Parathyroid adenoma (tissue), 2 donors: ENCODE measurements around the gene ARID3A.

Experiments used
- H2AFZ ChIP-seq: fragments of 300-600 bp; sonication (generic); one replicate; pipeline ENCODE4 v1.7.0; 2017; ENCODE audit warnings: antibody characterized with exemption, mild to moderate bottlenecking
- H3K27ac ChIP-seq: fragments of 300-600 bp; sonication (generic); one replicate; pipeline ENCODE4 v1.7.0; 2017
- H3K27me3 ChIP-seq: fragments of 300-600 bp; sonication (generic); one replicate; pipeline ENCODE4 v1.7.0; 2017; ENCODE audit warnings: low read length; ENCODE audit not compliant: control insufficient read depth, insufficient read depth
- H3K36me3 ChIP-seq: fragments of 300-600 bp; sonication (generic); one replicate; pipeline ENCODE4 v1.7.0; 2017; ENCODE audit warnings: low read length; ENCODE audit not compliant: control insufficient read depth, insufficient read depth
- H3K4me1 ChIP-seq: fragments of 300-600 bp; sonication (generic); one replicate; pipeline ENCODE4 v1.7.0; 2017; ENCODE audit warnings: control low read depth
- H3K4me2 ChIP-seq: fragments of 300-600 bp; sonication (generic); one replicate; pipeline ENCODE4 v1.7.0; 2017; ENCODE audit warnings: low read length
- H3K4me3 ChIP-seq: fragments of 300-600 bp; sonication (generic); one replicate; pipeline ENCODE4 v1.7.0; 2017; ENCODE audit warnings: low read depth, low read length
- H3K79me2 ChIP-seq: fragments of 300-600 bp; sonication (generic); one replicate; pipeline ENCODE4 v1.7.0; 2017; ENCODE audit warnings: control low read depth
- H3K9ac ChIP-seq: fragments of 300-600 bp; sonication (generic); one replicate; pipeline ENCODE4 v1.7.0; 2017; ENCODE audit warnings: mild to moderate bottlenecking
- H3K9me3 ChIP-seq: fragments of 300-600 bp; sonication (generic); one replicate; pipeline ENCODE4 v1.7.0; 2017; ENCODE audit warnings: low read length; ENCODE audit not compliant: control insufficient read depth
- TF ChIP-seq, protein P1 (sequence below): fragments of 300-600 bp; sonication (generic); IDR thresholded peaks from one replicate; pipeline ENCODE4 v1.7.0; 2017; ENCODE audit warnings: antibody characterized with exemption, mild to moderate bottlenecking
- donor health status: primary hyperparathyroidism.

ARID3A gene

DNA sequence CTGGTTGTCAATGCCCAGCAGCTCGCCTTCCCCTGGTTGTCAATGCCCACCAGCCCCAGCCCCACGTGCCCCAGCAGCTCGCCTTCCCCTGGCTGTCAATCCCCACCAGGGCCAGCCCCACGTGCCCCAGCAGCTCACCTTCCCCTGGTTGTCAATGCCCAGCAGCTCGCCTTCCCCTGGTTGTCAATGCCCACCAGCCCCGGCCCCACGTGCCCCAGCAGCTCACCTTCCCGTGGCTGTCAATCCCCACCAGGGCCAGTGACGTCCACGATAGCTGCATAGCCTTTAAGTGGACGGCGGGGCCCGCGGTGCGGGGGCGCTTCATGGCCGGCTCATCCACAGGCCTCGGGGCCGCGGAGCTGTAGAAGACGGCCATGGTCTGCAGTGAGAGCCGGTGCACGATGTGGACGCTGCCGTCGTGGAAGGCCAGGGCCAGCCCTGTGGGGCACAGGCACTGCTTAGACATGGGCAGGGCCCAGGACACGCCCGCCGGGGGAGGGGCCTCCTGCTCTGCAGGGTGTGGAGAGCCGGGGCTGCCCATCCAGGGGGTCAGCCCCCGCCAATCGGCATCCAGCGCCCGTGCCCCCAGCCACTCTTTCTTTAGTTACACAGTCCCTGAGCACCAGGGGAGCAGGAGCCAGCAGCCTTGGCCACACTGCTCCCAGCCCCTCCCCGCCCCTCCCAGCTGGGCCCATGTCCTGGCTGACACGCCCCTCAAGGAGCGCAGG is 46.0 kb upstream of the ARID3A start:
- Histone ChIP-seq H3K27me3 (no peaks in the 10 kb centered on the region), H2AFZ (no peak overlapping the region), H3K36me3 (no peaks in the 10 kb centered on the region), H3K9ac (no peak overlapping the region), H3K27ac (no peak overlapping the region), H3K79me2 (peaks cover 5% of the 10 kb centered on the region), H3K4me2 (no peak overlapping the region), H3K4me3 (no peak overlapping the region), H3K9me3 (no peaks in the 10 kb centered on the region), H3K4me1 (no peaks in the 10 kb centered on the region)
- TF ChIP-seq, protein P1, sequence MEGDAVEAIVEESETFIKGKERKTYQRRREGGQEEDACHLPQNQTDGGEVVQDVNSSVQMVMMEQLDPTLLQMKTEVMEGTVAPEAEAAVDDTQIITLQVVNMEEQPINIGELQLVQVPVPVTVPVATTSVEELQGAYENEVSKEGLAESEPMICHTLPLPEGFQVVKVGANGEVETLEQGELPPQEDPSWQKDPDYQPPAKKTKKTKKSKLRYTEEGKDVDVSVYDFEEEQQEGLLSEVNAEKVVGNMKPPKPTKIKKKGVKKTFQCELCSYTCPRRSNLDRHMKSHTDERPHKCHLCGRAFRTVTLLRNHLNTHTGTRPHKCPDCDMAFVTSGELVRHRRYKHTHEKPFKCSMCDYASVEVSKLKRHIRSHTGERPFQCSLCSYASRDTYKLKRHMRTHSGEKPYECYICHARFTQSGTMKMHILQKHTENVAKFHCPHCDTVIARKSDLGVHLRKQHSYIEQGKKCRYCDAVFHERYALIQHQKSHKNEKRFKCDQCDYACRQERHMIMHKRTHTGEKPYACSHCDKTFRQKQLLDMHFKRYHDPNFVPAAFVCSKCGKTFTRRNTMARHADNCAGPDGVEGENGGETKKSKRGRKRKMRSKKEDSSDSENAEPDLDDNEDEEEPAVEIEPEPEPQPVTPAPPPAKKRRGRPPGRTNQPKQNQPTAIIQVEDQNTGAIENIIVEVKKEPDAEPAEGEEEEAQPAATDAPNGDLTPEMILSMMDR, result no peak

DNA sequence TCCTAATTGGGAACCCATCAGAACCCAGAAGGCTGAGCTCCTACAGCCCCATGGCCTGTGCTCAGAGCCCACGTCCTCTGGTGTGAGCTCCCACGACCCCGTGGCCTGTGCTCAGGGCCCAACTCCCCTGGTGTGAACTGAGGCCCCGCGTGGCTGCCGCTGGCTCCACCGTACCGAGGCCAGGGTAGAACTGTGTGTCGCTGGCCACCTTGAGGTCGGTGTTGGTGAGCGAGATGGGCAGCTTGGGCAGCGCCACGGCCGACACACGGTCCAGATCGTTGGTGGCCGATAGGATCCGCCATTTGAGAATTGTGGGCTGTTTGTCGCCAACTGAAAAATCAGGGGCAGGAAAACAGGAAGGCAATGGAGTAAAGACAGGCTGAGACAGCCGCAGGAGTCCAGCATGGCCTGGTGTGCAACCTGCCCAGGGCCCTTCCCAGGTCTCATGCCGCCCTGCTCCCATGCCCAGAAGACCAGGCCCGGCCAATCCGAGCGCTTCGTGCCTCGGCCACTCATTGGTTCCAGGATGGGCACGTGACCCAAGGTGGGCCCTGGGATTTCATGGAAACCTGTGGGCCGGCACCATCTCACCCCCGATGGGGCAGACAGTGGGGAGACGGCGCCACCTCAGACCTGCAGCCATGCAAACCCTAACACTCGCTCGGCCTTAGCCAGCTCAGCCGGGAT is 44.3 kb upstream of the ARID3A start:
- peaks cover 12% of the 10 kb centered on the region for H3K79me2 ChIP-seq

DNA sequence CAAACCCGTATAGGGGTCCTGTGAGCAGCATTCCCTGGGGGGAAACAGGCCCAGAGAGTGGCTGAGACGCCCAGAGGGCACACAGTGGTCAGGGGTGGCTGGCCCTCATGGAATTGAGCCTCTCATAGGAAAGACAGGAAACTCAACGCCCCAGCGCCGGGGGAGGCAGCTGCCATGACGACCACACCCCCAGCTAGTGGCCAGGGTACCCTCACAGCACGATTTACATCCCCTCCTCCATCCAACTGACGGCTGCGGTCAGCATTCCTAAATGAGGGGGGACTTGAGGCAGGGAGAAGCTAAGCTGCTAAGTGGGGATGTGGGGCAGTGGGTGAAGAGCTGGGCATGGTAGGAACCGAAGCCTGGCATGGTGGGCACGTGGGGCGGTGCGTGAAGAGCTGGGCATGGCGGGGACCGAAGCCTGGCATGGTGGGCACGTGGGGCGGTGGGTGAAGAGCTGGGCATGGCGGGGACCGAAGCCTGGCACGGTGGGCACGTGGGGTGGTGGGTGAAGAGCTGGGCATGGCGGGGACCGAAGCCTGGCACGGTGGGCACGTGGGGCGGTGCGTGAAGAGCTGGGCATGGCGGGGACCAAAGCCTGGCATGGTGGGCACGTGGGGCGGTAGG is 42.9 kb upstream of the ARID3A start:
- H3K4me3 ChIP-seq, result no peak overlapping the region
- H3K27me3 ChIP-seq, result no peaks in the 10 kb centered on the region
- no peaks in the 10 kb centered on the region for H3K4me1 ChIP-seq
- no peak overlapping the region for H3K9ac ChIP-seq
- H3K36me3 ChIP-seq, result no peaks in the 10 kb centered on the region
- H3K79me2 ChIP-seq, result peaks cover 12% of the 10 kb centered on the region
- TF ChIP-seq, protein P1, result no peak
- H3K9me3 ChIP-seq, result no peaks in the 10 kb centered on the region
- no peak overlapping the region for H3K27ac ChIP-seq
- no peak overlapping the region for H3K4me2 ChIP-seq
- no peak overlapping the region for H2AFZ ChIP-seq

More for the DNA sequence above, 44.3 kb upstream of the ARID3A start:
- no peak overlapping the region for H3K4me3 ChIP-seq
- H3K4me1 ChIP-seq, result no peaks in the 10 kb centered on the region
- TF ChIP-seq, protein P1, result no peak
- no peaks in the 10 kb centered on the region for H3K9me3 ChIP-seq
- H3K36me3 ChIP-seq, result no peaks in the 10 kb centered on the region
- no peaks in the 10 kb centered on the region for H3K27me3 ChIP-seq
- H3K9ac ChIP-seq, result no peak overlapping the region
- H3K27ac ChIP-seq, result no peak overlapping the region
- no peak overlapping the region for H3K4me2 ChIP-seq
- no peak overlapping the region for H2AFZ ChIP-seq

DNA sequence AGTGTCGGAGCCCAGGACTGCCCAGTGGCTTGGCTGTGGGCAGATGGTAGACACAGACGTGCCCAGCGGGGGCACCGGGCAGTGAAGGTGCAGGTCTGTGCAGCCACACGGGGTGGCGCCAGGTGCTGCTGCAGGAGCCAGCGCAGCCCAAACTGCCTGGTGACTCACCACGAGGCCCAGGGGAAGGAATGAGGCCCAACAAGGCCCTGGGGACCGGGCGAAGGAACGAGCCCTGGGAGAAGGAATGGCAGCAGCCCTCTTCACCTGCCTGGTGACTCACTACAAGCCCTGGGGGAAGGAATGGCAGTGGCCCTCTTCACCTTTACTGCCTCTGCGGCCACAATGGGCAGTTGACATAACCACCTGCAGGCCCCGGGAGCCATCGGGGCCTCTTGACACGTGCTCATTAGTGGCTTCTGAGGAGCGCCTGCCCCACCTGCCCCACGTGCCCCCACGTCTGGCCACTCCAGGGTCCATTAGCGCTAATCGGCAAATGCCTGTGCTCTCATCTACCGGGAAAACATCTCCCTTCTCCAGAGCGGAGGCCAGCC is 42.1 kb upstream of the ARID3A start:
- no peaks in the 10 kb centered on the region for H3K9me3 ChIP-seq
- no peaks in the 10 kb centered on the region for H3K27me3 ChIP-seq
- peaks cover 12% of the 10 kb centered on the region for H3K79me2 ChIP-seq
- H3K4me3 ChIP-seq, result no peak overlapping the region
- no peaks in the 10 kb centered on the region for H3K36me3 ChIP-seq
- TF ChIP-seq, protein P1, result no peak
- no peak overlapping the region for H2AFZ ChIP-seq
- no peak overlapping the region for H3K27ac ChIP-seq
- H3K4me2 ChIP-seq, result no peak overlapping the region
- no peak overlapping the region for H3K9ac ChIP-seq
- no peaks in the 10 kb centered on the region for H3K4me1 ChIP-seq
